ENCODE results near the gene THBS4.

DNA sequence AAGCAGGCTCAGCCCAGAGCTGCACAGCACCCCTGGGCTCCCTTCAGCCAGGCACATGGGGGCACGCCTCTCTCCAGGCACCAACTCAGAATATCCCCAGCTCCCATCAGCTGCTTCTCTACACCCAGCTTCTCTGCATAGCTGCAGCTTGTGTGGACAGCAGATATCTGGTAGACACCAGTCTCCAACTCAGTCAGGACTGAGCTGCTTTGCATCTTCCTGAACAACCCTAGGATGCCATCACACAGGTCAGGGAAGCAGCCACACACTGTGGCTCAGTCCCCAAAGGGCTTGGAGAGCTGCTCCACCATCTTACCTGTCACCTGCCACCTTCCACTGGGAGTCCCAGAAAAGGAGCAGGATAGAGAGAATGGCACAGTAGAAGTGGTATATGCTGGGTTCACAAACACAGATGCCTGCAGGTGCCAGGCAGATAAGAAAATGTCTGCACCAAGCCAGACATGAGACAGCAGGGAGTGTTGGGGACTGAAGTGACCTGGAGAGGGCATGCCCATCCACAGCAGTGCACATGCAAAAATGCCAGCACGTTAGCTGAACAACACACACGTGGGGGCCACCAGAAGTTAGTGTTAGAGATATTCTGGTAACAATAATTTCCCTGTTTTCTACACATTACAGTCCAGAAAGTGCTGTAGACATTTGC lies 42.0 kb downstream of the THBS4 start:
- TF ChIP-seq YY1 (IDR thresholded peaks at IDR 0.05; ENCODE audit: insufficient read depth, insufficient read length) (no peak), SUZ12 (IDR thresholded peaks at IDR 0.05; ENCODE audit: extremely low read depth, insufficient read depth, insufficient read length) (no peak), ZNF274 (IDR thresholded peaks at IDR 0.05; ENCODE audit: low read depth, low read length) (no peak)

All from NT2/D1 (cell line).